Stimulated activated CD8-positive, alpha-beta memory T cell treated with anti-CD3 and anti-CD28 coated beads, Interleukin-7, amount 100 ng/mL, for 1 hour (primary cell): ENCODE data around the gene SFSWAP.
"Not testable (repeated sequence)": the region's sequence is repeated elsewhere in the genome, so short reads cannot be mapped to it uniquely, and the experiment has no call there.

Experiments
- DNase-seq, 2 donors: peaks; one replicate each; pipeline ENCODE4 v3.0.0-alpha.2; 2020; ENCODE audit warnings: low read depth in 2 of 2

The SFSWAP gene

GRCh38 chr12:131701705-131702572 lies 9.0 kb upstream of the SFSWAP start:
- no peak for DNase-seq

- no peak for DNase-seq
Observed at GRCh38 chr12:131702573-131702877, 8.4 kb upstream of the SFSWAP start.

GRCh38 chr12:131703161-131703560 lies 7.7 kb upstream of the SFSWAP start:
- DNase-seq, result no peak

GRCh38 chr12:131704509-131704908 lies 6.4 kb upstream of the SFSWAP start:
- no peak for DNase-seq

GRCh38 chr12:131706709-131707108 lies 4.2 kb upstream of the SFSWAP start:
- not testable (repeated sequence) for DNase-seq

- no peak for DNase-seq
Observed at GRCh38 chr12:131709226-131709625, 1.7 kb upstream of the SFSWAP start.

GRCh38 chr12:131711551-131712205 lies 788 bp downstream of the SFSWAP start:
- no peak for DNase-seq

- DNase-seq, result no peak
Observed at GRCh38 chr12:131713349-131713748, 2.5 kb downstream of the SFSWAP start.

- DNase-seq, result no peak
Observed at GRCh38 chr12:131714759-131715158, 3.9 kb downstream of the SFSWAP start.

GRCh38 chr12:131716282-131716681 lies 5.4 kb downstream of the SFSWAP start:
- no peak for DNase-seq

- no peak for DNase-seq
Observed at GRCh38 chr12:131720241-131720640, 9.4 kb downstream of the SFSWAP start.

GRCh38 chr12:131720921-131721320 lies 10.0 kb downstream of the SFSWAP start:
- no peak for DNase-seq

GRCh38 chr12:131721548-131721947 lies 10.7 kb downstream of the SFSWAP start:
- no peak for DNase-seq

GRCh38 chr12:131723532-131723931 lies 12.6 kb downstream of the SFSWAP start:
- DNase-seq, result no peak

GRCh38 chr12:131724534-131724933 lies 13.6 kb downstream of the SFSWAP start:
- no peak for DNase-seq

GRCh38 chr12:131725503-131725902 lies 14.6 kb downstream of the SFSWAP start:
- DNase-seq, result no peak

- no peak for DNase-seq
Observed at GRCh38 chr12:131728720-131729119, 17.8 kb downstream of the SFSWAP start.

- DNase-seq, result no peak
Observed at GRCh38 chr12:131729254-131729955, 18.5 kb downstream of the SFSWAP start.

- no peak for DNase-seq
Observed at GRCh38 chr12:131732996-131733615, 22.2 kb downstream of the SFSWAP start.

- no peak for DNase-seq
Observed at GRCh38 chr12:131733874-131734273, 23.0 kb downstream of the SFSWAP start.

GRCh38 chr12:131734336-131735152 lies 23.7 kb downstream of the SFSWAP start:
- no peak for DNase-seq

- no peak for DNase-seq
Observed at GRCh38 chr12:131735153-131735456, 24.2 kb downstream of the SFSWAP start.
